ENCODE data around the gene AUNIP. TPM values are rescaled to one million over a fixed set of nuclear protein-coding genes. Genes with fewer than 3 reads are reported as not detected.

The AUNIP gene
- total RNA-seq = 10 to 100 TPM; 11.1 to 11.3 TPM

DNA sequence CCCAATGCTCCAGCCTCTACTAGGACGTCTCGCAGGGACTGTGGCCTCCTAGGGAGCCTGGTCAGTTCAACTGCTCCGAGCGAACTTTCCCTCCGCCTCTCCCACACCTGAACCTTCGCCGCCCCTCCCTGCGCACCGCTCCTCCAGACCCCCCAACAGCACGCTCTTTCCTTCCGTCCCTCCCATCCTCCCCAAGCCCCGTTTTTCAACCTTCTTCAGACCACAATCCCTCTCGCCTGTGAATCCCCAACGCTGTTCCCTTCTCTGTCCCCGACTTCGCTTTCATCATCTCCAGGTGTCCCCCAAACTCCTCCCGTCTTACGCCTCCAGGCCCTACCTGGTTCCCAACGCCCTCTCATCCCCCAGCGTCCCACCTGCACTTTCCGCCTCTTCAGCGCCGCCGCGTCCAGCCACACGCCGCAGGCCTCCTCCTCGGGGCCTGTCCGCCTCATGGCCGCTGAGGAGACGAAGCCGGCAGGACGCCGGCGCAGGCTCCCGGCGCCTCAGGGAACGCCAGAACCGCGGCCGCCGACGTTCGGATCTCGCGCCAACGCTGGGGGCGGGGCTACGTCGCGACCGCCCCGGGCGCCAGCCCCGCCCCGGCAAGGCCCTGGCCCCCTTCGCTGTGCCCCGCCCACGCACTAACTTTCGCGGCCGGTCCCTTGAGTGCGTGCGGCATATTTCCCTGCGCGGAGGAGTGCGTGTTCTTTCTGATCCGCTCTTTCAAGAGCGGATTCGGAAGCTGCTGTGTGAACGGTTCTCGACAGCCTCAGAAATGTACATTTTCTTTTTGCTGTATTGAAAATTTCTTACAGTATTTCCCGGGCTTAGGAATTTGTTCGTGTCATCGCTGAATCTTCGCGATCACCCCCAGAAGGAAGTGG, at the start of gene AUNIP:
Gene AUNIP (minus strand): TSS at position 552 of the 884 bp plus-strand sequence. CDS start 100 bp downstream, at position 452.
- ChIA-PET CTCF (interaction anchor here (0.5 to 1.1 kb wide), 2 partner anchors 8 to 65 kb away, joined by 3 read pairs; no protein-coding TSS in a partner anchor), POLR2A (no interaction called here)

GRCh38 chr1:25909040-25909439, 49.8 kb upstream of the AUNIP start:
- ChIA-PET CTCF (interaction anchor here (0.5 to 1.0 kb wide), 2 partner anchors 9 to 14 kb away, joined by 4 to 5 read pairs; no protein-coding TSS in a partner anchor), POLR2A (no interaction called here)

- ChIA-PET POLR2A (no interaction called here), CTCF (no interaction called here)
Observed at GRCh38 chr1:25908161-25908560, 48.9 kb upstream of the AUNIP start.

DNA sequence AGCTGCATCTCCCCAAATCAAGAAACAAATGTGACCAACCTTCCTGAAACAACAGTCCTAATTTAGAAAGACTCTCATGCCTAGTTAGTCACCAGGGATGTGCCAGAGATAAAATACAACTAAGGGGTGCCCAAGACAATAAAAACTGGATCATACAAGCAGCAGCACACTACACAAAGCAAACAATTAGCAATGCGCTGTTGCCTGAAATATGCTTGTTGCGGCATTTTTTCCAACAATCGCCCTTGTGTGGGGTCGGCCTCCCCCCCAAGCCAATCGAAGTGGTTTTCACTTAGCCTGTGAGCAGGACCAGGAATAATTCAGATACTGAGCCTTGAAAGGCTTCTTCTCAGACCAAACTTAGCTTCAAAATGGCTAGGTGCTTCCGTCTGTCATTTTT, 48.3 kb upstream of the AUNIP start:
- ChIA-PET CTCF (no interaction called here), POLR2A (no interaction called here)

GRCh38 chr1:25906644-25907300, 47.5 kb upstream of the AUNIP start:
- ChIA-PET CTCF (interaction anchor here (0.6 to 3.5 kb wide), 2 partner anchors 11 to 402 kb away, joined by 3 to 27 read pairs; no protein-coding TSS in a partner anchor), POLR2A (interaction anchor here (1.2 to 2.9 kb wide), 3 partner anchors 11 to 91 kb away, joined by 4 to 13 read pairs (median 5); partner anchors contain the start of genes MTFR1L and PAFAH2)

DNA sequence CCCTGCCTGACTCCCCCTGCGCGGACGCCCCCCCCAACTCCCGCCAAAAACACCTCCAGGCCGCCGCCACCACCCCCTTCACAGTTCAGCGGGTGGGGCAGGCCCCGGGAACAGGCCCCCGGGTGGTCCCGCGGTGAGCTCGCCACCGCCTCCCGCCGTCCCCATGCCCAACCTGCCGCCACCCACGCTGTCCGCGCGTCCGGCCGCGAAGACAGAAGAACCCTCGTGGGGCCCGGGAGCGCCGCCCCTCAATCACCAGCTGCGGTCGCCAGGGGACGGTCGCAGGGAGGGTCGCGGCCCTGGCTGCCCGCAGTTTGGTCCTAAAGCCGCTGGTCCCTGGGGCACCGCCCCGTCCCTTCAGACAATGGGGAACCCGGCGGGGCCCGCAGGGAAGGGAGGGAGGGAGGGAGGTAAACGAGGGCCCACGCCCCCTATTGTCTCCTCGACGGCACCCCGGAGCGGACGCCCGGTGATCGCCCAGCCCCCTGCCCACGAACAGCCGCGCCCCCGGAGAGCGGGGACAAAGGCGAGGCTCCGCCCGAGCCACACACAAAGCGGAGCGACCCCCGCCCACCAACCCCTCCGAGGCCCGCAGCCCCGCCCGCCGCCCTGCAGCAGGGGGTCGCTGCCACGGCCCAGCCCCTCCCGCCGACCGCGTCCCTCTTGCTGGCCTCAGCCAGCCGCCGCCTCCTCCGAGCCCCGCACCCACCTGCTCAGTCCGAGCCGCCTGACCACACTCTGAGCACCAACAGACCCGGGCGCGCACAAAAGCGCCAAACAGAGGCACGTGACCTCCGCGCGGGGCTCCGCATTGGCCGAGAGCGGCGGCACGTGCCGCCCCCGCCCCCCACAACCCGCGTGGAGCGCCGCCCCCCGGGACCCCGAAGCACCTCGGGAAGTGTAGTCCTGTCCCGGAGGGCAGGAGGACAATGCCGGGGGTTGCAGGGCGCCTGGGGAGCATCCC, 46.7 kb upstream of the AUNIP start, which contains the start of gene STMN1:
Gene STMN1 (minus strand): TSS at position 740 of the 964 bp plus-strand sequence. CDS start 1,743 bp downstream, outside the sequence.
- CTCF ChIA-PET = interaction anchor here (0.6 to 3.5 kb wide), 6 partner anchors 10 to 402 kb away, joined by 3 to 27 read pairs (median 4); partner anchors contain the start of genes CEP85 and PAFAH2
- POLR2A ChIA-PET = interaction anchor here (1.2 to 2.9 kb wide), 4 partner anchors 11 to 92 kb away, joined by 3 to 13 read pairs (median 4); partner anchors contain the start of genes MTFR1L, PAFAH2 and PAQR7

DNA sequence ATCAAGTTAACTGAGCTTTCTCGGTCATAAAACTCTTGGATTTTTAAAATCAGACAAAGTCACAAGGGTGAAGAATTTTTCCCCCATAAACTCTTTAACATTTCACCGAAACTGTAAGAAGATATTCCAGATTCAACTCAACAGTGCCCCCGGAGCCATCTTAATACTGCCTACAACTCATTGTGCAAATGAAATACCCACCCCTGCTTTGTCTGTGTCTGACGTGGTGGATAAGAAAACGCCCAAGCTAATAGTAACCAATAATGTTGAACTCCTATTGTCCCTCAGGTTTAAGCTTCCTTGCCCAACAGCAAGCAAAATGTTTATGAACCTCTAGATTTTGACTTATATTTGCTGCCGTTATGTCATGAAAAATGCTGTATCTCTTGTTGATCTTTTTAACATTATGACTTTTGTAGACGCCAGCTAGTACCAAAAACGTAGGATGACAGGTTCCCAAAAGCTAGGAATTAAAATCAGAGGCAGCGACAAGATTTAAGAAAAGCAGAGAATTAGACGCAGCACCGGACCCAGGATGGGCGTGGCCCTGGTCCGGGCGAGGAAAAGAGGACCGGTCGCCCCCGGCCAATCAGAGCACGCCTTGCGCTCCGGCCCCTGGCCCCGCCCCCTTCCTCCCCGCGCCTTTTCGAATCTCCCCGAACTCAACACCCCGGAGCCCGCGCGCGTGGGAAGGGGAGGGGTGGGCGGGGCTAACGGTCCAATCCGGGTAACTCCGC, 45.9 kb upstream of the AUNIP start:
- ChIA-PET POLR2A (interaction anchor here (1.2 to 3.6 kb wide), 4 partner anchors 10 to 92 kb away, joined by 3 to 18 read pairs (median 9); partner anchors contain the start of genes MTFR1L, PAFAH2 and PAQR7), CTCF (interaction anchor here (1.1 to 3.5 kb wide), 5 partner anchors 9 to 93 kb away, joined by 3 to 27 read pairs (median 4); partner anchors contain the start of gene PAFAH2)

DNA sequence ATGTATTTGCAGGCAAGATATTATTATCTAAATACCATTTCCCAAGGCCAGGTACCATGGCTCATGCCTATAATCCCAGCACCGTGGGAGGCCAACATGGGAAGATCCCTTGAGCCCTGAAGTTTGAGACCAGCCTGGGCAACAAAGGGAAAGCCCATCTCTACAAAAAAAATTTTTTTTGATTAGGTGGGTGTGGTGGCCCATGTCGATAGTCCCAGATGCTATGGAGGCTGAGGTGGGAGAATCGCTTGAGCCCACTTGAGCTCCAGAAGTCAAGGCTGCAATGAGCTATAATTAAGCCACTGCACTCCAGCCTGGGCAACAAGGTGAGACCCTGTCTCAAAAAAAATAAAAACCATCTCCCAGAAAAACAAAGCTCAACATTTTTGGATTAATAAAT, 44.7 kb upstream of the AUNIP start:
- ChIA-PET POLR2A (interaction anchor here (2.9 to 3.6 kb wide), 2 partner anchors 9 to 94 kb away, joined by 13 to 18 read pairs; partner anchors contain the start of gene PAFAH2), CTCF (interaction anchor here (1.4 to 3.5 kb wide), 2 partner anchors 8 to 92 kb away, joined by 3 to 27 read pairs; no protein-coding TSS in a partner anchor)

- ChIA-PET CTCF (interaction anchor here (1.0 kb wide), 1 partner anchor 133 kb away, joined by 4 read pairs; no protein-coding TSS in a partner anchor), POLR2A (interaction anchor here (0.6 to 3.6 kb wide), 2 partner anchors 95 to 209 kb away, joined by 3 to 18 read pairs; partner anchors contain the start of gene PAFAH2)
Observed at GRCh38 chr1:25902462-25902861, 43.2 kb upstream of the AUNIP start.

DNA sequence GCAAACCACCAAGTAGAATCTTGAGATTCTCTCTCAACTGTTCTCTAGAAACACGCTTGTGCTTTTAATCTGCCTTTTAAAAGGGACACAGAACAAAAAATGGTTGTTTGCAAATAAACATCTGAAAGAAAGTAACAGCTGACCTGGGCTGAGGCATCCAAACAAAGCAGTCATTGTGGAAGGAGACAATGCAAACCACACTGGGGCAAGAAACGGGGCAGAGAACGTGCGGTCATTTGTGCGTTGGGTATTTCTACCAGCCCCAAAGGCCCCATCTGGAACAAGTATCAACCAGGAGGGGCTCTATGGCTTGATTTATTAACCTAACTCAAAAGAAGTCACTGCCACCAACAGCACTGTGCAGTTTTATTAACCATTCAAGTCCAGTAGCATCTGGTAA, 41.0 kb upstream of the AUNIP start:
- POLR2A ChIA-PET = no interaction called here
- CTCF ChIA-PET = interaction anchor here (1.5 kb wide), 1 partner anchor 18 kb away, joined by 3 read pairs; no protein-coding TSS in a partner anchor

GRCh38 chr1:25899792-25900191, 40.5 kb upstream of the AUNIP start:
- ChIA-PET POLR2A (no interaction called here), CTCF (interaction anchor here (1.5 kb wide), 1 partner anchor 18 kb away, joined by 3 read pairs; no protein-coding TSS in a partner anchor)

DNA sequence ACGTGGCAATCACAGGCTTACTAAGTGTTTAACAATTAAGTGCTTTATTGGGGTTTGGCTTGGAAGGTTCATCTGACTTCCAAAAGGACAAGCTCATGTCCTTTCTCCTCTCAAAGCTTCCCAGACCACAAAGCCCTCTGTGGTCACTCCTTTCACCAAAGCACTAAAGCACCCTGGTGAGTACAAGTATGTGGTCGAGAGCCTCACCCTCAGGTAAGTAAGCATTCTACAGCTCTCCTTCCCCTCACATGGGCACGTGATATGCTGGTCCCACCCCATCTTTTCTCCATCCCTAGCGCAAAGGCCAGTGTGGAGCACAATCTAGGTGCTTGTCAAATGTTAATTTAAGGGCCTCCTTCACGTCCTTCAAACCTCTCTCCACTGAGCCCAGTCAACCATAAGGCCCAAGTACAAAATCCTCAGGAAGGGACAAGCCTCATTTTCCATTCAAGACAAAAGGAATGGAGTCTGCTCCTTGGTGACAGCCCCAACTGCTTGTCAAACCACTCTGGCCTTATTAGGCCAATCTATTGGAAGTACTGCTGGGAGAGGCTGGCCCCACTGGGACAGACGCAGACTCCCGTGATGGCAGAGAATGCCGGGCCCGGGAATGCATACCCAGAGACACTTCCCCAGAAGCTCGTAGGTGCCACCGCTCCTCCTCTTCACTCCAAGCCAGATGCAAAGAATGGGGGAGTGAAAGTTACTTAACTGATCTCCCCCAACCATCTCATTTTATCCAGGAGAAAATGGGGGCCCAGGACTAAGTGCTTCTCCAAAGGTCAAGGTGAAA, 39.2 kb upstream of the AUNIP start:
- POLR2A ChIA-PET = no interaction called here

GRCh38 chr1:25897754-25898153, 38.5 kb upstream of the AUNIP start:
- ChIA-PET CTCF (interaction anchor here (0.7 to 1.3 kb wide), 2 partner anchors 11 to 100 kb away, joined by 3 read pairs; partner anchors contain the start of gene PAFAH2), POLR2A (no interaction called here)

More for the DNA sequence above, 39.2 kb upstream of the AUNIP start:
- CTCF ChIA-PET = interaction anchor here (0.7 to 1.4 kb wide), 3 partner anchors 12 to 99 kb away, joined by 3 read pairs; partner anchors contain the start of gene PAFAH2

DNA sequence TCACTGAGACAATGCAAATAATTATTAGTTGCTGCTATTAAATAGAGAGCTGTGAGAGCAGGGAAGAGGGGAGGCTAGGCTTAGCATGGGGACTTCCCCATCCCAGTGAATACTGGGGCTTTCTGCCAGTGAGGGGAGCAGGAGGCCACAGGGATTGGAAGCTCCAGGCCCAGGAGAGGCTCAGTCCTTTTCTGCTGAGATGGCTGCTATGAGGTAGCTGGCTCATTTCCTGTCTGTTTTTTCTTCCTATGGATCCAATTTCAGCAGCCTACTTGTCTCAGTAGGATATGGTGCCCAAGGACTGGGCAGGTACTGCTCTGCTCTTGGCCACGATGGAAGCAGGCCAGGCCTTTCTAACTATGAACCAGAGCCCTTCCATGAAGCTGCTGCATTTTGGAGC, 37.0 kb upstream of the AUNIP start:
- ChIA-PET POLR2A (interaction anchor here (1.1 to 3.1 kb wide), 4 partner anchors 9 to 102 kb away, joined by 3 to 13 read pairs (median 4); partner anchors contain the start of genes PAFAH2 and STMN1), CTCF (interaction anchor here (0.6 to 3.5 kb wide), 14 partner anchors 9 to 1207 kb away, joined by 3 to 35 read pairs (median 6); partner anchors contain the start of genes PAFAH2, PAQR7 and STMN1)

DNA sequence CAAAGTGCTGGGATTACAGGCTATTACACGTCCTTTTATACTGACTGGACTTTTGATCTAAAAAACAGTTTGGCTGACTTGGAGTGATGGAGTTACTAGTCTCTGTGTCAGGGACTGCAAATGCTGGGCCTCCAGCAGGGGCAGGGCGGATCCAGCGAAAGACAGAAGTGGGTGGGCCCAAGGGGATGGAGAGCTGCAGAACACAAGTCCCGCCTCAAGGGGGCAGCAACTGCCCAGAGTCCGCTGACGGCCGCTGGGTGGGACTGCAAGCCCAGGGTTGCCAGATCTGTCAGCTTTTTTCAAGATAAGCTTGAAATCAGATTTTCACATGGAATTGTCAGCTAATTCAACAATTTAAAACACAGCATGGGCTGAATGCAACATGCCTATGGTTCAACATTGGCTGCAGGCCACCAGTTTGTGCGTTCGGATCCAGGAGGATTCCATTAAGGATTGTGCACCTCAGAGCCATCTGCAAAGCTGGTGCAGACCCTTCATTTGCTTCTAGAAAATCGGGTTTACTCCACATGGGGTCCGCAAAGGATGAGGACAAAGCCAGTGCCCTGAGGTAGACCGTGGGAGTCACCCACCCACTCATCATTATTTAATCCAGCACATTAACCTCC, 36.2 kb upstream of the AUNIP start:
- CTCF ChIA-PET = interaction anchor here (0.7 to 3.5 kb wide), 23 partner anchors 10 to 367 kb away, joined by 3 to 35 read pairs (median 5); partner anchors contain the start of genes PAFAH2, PAQR7 and STMN1
- POLR2A ChIA-PET = interaction anchor here (1.3 to 3.1 kb wide), 3 partner anchors 10 to 102 kb away, joined by 4 to 13 read pairs (median 5); partner anchors contain the start of genes PAFAH2 and STMN1

- POLR2A ChIA-PET = no interaction called here
- CTCF ChIA-PET = interaction anchor here (0.9 to 3.5 kb wide), 3 partner anchors 17 to 118 kb away, joined by 3 to 32 read pairs (median 3); no protein-coding TSS in a partner anchor
Observed at GRCh38 chr1:25893116-25893515, 33.9 kb upstream of the AUNIP start.

Measured in activated CD8-positive, alpha-beta memory T cell treated with anti-CD3 and anti-CD28 coated beads for 36 hours (primary cell).